Upper lobe of left lung (tissue), 4 donors: ENCODE measurements around the gene ARL2.
A peak's percentile ranks its signal among the peaks of the same experiment; 100 is the strongest.

Source experiments
- CTCF ChIP-seq, 6 experiments: fragments of 450-650 bp in 4 of 6; fragments of 200-600 bp in 2 of 6; sonication (generic) in 2 of 6; IDR thresholded peaks; one replicate each; pipeline ENCODE4 v1.5.1; 2016 to 2019; ENCODE audit warnings: antibody characterized with exemption in 6 of 6
- EP300 ChIP-seq, 4 donors: sonication (generic); formaldehyde crosslinking; IDR thresholded peaks; one replicate each; pipeline ENCODE4 v1.5.1; 2017; ENCODE audit warnings: antibody characterized with exemption in 4 of 4, control low read depth in 2 of 4
- POLR2A ChIP-seq, 4 donors: fragments of 450-650 bp; IDR thresholded peaks; one replicate each; pipeline ENCODE4 v1.5.1; 2016 to 2017; ENCODE audit warnings: antibody characterized with exemption in 4 of 4, mild to moderate bottlenecking in 2 of 4

- TF ChIP-seq CTCF (IDR thresholded peaks at IDR 0.05) = peak; percentile 80 to 98 (median 96)
- peak in 1 of 4 donors; percentile 52 for TF ChIP-seq POLR2A (IDR thresholded peaks at IDR 0.05)
- TF ChIP-seq EP300 (IDR thresholded peaks at IDR 0.05) = no peak
Measured at GRCh38 chr11:65013888-65014725, at the start of gene ARL2.
